RWPE1 (cell line): ENCODE measurements around the gene INO80E.
"Not testable (repeated sequence)": the region's sequence is repeated elsewhere in the genome, so short reads cannot be mapped to it uniquely, and the experiment has no call there.

Source experiments
- CTCF ChIA-PET: fragments of 350-600 bp; sonication (Branson Sonifier 250); formaldehyde crosslinking; extraction: SDS; loops from one replicate; lab custom pipeline; 2021; lab: Yijun Ruan, JAX
- POLR2A ChIA-PET: fragments of 400-600 bp; formaldehyde crosslinking; extraction: SDS; loops from one replicate; lab custom pipeline; 2020; ENCODE audit warnings: antibody characterized with exemption; ENCODE audit not compliant: low non-redundant PET; lab: Yijun Ruan, JAX
- DNase-seq: peaks from one replicate; pipeline ENCODE4 v3.0.0; 2012; ENCODE audit warnings: low spot score
- H3K27ac ChIP-seq: fragments of 450-650 bp; 2 replicates; pipeline ENCODE4 v1.5.1; 2017
- CTCF ChIP-seq: fragments of 450-650 bp; conservative IDR thresholded peaks from 2 replicates; pipeline ENCODE4 v1.5.1; 2017; ENCODE audit warnings: low read depth, mild to moderate bottlenecking

The INO80E gene

GRCh38 chr16:30017277-30017656, 21.2 kb downstream of the INO80E start:
- no peak overlapping the region for H3K27ac ChIP-seq
- no peak for TF ChIP-seq CTCF
- ChIA-PET CTCF (interaction anchor here (0.6 to 3.0 kb wide), 6 partner anchors 12 to 1541 kb away, joined by 3 to 17 read pairs (median 4); partner anchors contain the start of gene TMEM219), POLR2A (no interaction called here)
- no peak for DNase-seq

DNA sequence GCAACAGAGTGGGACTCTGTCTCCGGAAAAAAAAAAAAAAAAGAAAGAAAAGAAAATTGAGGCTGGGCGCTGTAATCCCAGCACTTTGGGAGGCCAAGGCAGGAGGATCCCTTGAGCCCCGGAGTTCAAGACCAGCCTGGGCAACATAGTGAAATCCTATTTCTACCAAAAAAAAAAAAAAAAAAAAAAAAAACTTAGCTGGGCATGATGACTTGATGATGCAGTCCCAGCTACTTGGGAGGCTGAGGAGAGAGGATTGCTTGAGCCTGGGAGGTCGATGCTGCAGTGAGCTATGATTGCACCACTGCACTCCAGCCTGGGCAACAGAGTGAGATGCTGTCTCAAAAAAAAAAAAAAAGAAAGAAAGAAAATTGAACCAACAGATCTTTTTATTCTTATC, 21.9 kb downstream of the INO80E start:
- not testable (repeated sequence) for H3K27ac ChIP-seq, DNase-seq
- ChIA-PET CTCF (interaction anchor here (0.6 to 3.0 kb wide), 6 partner anchors 12 to 1541 kb away, joined by 3 to 17 read pairs (median 4); no protein-coding TSS in a partner anchor), POLR2A (interaction anchor here (0.6 kb wide), 1 partner anchor 48 kb away, joined by 5 read pairs; no protein-coding TSS in a partner anchor)

GRCh38 chr16:30018731-30019158, 22.7 kb downstream of the INO80E start:
- TF ChIP-seq CTCF = no peak
- POLR2A ChIA-PET = no interaction called here
- CTCF ChIA-PET = interaction anchor here (0.6 to 3.0 kb wide), 2 partner anchors 13 to 57 kb away, joined by 3 to 17 read pairs; no protein-coding TSS in a partner anchor
- DNase-seq = no peak
- no peak overlapping the region for H3K27ac ChIP-seq

GRCh38 chr16:30022887-30023286, 26.8 kb downstream of the INO80E start, which contains the start of gene C16orf92:
TSS of gene C16orf92 (plus strand) at chr16:30023198. CDS start at chr16:30023341, 143 bp downstream.
- no peak for DNase-seq
- no peak for TF ChIP-seq CTCF
- ChIA-PET POLR2A (no interaction called here), CTCF (interaction anchor here (0.8 to 1.8 kb wide), 4 partner anchors 10 to 740 kb away, joined by 3 to 9 read pairs (median 4); no protein-coding TSS in a partner anchor)
- H3K27ac ChIP-seq = no peak within 1 kb of the TSS

DNA sequence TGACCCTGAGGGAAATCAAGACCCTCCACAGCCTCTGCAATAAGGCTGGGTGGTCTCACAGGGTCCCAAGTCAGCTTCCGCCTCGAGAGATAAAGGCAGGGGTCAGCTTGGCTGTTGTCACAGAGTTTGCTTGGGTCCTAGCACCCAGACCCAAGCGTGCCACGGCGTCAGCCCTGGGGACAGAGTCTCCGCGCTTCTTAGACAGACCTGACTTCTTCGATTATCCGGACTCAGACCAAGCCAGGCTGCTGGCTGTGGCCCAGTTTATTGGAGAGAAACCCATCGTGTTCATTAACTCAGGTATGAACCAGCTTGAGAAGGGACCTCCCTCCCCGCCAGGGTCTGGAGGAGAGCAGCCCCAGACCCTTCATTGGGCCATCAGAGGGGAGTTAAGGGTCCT, 27.5 kb downstream of the INO80E start:
- POLR2A ChIA-PET = no interaction called here
- CTCF ChIA-PET = interaction anchor here (0.6 to 1.8 kb wide), 5 partner anchors 9 to 741 kb away, joined by 3 to 9 read pairs (median 3); no protein-coding TSS in a partner anchor
- TF ChIP-seq CTCF = no peak
- no peak for DNase-seq
- no peak overlapping the region for H3K27ac ChIP-seq

DNA sequence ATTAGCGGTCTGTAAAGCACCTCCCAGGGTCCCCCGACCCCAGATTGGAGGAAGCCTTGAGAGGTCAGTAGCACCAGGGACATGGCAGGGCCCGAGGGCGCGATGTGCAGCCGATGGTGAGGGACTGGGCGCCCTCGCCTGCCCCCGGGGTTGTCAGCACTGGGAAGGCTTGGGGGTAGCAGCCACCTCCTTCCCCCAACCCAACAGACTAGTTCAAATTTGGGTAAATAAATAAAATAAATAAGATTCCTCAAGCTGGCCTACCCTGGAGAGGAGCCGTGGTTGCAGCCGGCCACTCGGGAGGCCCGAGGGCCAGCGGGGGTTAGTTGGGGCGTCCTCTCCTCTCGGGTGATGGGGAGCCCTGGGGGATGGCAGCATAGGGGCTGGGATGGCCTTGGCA, 28.4 kb downstream of the INO80E start:
- TF ChIP-seq CTCF = no peak
- no peak for DNase-seq
- ChIA-PET POLR2A (no interaction called here), CTCF (interaction anchor here (0.5 kb wide), 1 partner anchor 380 kb away, joined by 7 read pairs; no protein-coding TSS in a partner anchor)
- H3K27ac ChIP-seq = no peak overlapping the region

DNA sequence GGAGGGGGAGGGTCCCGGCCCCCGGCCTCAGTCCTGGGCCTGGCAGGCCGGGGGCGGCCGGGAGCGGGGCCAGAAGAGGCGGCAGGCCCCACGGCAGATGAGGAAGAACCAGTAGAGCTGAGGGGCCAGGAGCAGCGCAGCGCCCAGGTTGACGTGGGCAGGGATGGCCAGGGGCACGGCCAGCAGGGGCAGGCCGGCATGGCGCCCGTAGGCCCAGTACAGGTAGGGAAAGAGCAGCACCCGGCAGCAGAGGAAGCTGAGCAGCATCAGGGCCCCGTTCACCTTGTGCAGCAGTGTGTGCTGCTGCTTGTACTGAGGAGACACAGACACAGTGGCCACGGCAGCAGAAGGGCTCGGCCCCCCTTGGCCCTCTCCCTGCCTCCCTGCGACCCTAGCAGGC, 29.1 kb downstream of the INO80E start:
- POLR2A ChIA-PET = no interaction called here

More for the DNA sequence above, 29.1 kb downstream of the INO80E start:
- DNase-seq = no peak
- no peak for TF ChIP-seq CTCF
- no peak overlapping the region for H3K27ac ChIP-seq
- CTCF ChIA-PET = interaction anchor here (0.5 kb wide), 1 partner anchor 381 kb away, joined by 7 read pairs; no protein-coding TSS in a partner anchor
